A549 (cell line): Measurements from ENCODE around the gene PTPRK. TPM values are rescaled to one million over a fixed set of nuclear protein-coding genes. Genes with fewer than 3 reads are reported as not detected.

ENCODE experiments used
- ATAC-seq, 2 experiments: fragments of 200-7000 bp in 1 of 2; fragments of >200 bp in 1 of 2; cut with Nextera tagmentation in 1 of 2; cut with Tn5 transposase in 1 of 2; 3 replicates each; pipeline versions ENCODE4 v1.8.0 to v1.9.1; 2018 to 2020; ENCODE audit warnings: mild to moderate bottlenecking in 1 of 2, moderate library complexity in 1 of 2
- CTCF ChIA-PET: fragments of 300-600 bp; sonication (Branson Sonifier 250); formaldehyde crosslinking; extraction: SDS; loops from one replicate; lab custom pipeline; 2021; ENCODE audit warnings: antibody characterized with exemption, inconsistent platforms; lab: Yijun Ruan, JAX
- POLR2A ChIA-PET: fragments of 350-600 bp; formaldehyde crosslinking; extraction: SDS; loops from one replicate; lab custom pipeline; 2021; ENCODE audit warnings: antibody characterized with exemption, inconsistent platforms; lab: Yijun Ruan, JAX
- DNase-seq, 2 experiments: peaks; one replicate each; pipeline versions ENCODE4 v3.0.0 to v3.0.0-alpha.2; 2011 to 2016; ENCODE audit warnings: low read depth in 1 of 2, low spot score in 1 of 2
- FAIRE-seq: peaks from 2 replicates; lab custom pipeline; 2011; peaks lifted over from hg19 to GRCh38; lab: Jason Lieb, UNC
- H3K27ac ChIP-seq, 2 experiments: fragments of >200 bp; sonication (Bioruptor Twin); formaldehyde crosslinking; 3 replicates each; pipeline ENCODE4 v1.5.1; 2016 to 2017
- H3K4me1 ChIP-seq: fragments of >200 bp; sonication (Bioruptor Twin); formaldehyde crosslinking; 3 replicates; pipeline ENCODE4 v1.6.1; 2016
- H3K4me2 ChIP-seq: fragments of >200 bp; sonication (Bioruptor Twin); formaldehyde crosslinking; 3 replicates; pipeline ENCODE4 v1.6.1; 2016
- H3K4me3 ChIP-seq: fragments of >200 bp; sonication (Bioruptor Twin); formaldehyde crosslinking; 3 replicates; pipeline ENCODE4 v1.5.1; 2016
- H3K9me3 ChIP-seq: fragments of >200 bp; sonication (Bioruptor Twin); formaldehyde crosslinking; 3 replicates; pipeline ENCODE4 v1.6.1; 2016
- ATOH8 ChIP-seq: fragments of 250-450 bp; sonication (Bioruptor Pico); IDR thresholded peaks from 2 replicates; pipeline ENCODE4 v1.5.0; 2020; ENCODE audit warnings: low read depth, mild to moderate bottlenecking, moderate library complexity
- CBX2 ChIP-seq: fragments of 200-600 bp; sonication (generic); IDR thresholded peaks from 2 replicates; pipeline ENCODE4 v1.6.1; 2016; ENCODE audit warnings: low read depth, mild to moderate bottlenecking, borderline replicate concordance
- CEBPB ChIP-seq, 2 experiments: fragments of >200 bp in 1 of 2; sonication (Bioruptor Twin) in 1 of 2; formaldehyde crosslinking in 1 of 2; IDR thresholded peaks; 2 replicates each; pipeline ENCODE4 v1.6.1; 2012 to 2016
- CHD2 ChIP-seq: fragments of 150-350 bp; IDR thresholded peaks from 2 replicates; pipeline ENCODE4 v1.6.1; 2014; ENCODE audit warnings: low read length; ENCODE audit not compliant: partially characterized antibody
- CHD4 ChIP-seq: fragments of 200-600 bp; sonication (generic); IDR thresholded peaks from 2 replicates; pipeline ENCODE4 v1.6.1; 2016; ENCODE audit warnings: antibody characterized with exemption, mild to moderate bottlenecking, borderline replicate concordance
- EHF ChIP-seq: fragments of 250-450 bp; sonication (Bioruptor Pico); IDR thresholded peaks from 2 replicates; pipeline ENCODE4 v1.5.0; 2020; ENCODE audit warnings: mild to moderate bottlenecking
- EP300 ChIP-seq, 2 experiments: fragments of >200 bp; sonication (Bioruptor Twin); formaldehyde crosslinking; IDR thresholded peaks; 2 replicates in 1 of 2; 3 replicates in 1 of 2; pipeline ENCODE4 v1.6.1; 2016 to 2017
- ESRRA ChIP-seq: fragments of 150-350 bp; IDR thresholded peaks from 2 replicates; pipeline ENCODE4 v1.6.1; 2014; ENCODE audit warnings: mild to moderate bottlenecking, low read length, borderline replicate concordance
- FOSB ChIP-seq: fragments of 250-450 bp; sonication (Bioruptor Pico); IDR thresholded peaks from 2 replicates; pipeline ENCODE4 v1.5.0; 2020; ENCODE audit warnings: mild to moderate bottlenecking, moderate library complexity
- FOSL2 ChIP-seq, 2 experiments: fragments of 450-650 bp in 1 of 2; fragments of >200 bp in 1 of 2; sonication (Bioruptor Twin) in 1 of 2; formaldehyde crosslinking; IDR thresholded peaks; 2 replicates each; pipeline versions ENCODE4 v1.5.0 to v1.6.1; 2016 to 2020; ENCODE audit warnings: mild to moderate bottlenecking in 1 of 2, moderate library complexity in 1 of 2
- FOXS1 ChIP-seq: fragments of 250-450 bp; sonication (Bioruptor Pico); IDR thresholded peaks from 2 replicates; pipeline ENCODE4 v1.5.0; 2020; ENCODE audit warnings: mild to moderate bottlenecking, moderate library complexity
- GATA3 ChIP-seq: IDR thresholded peaks from 2 replicates; pipeline ENCODE4 v1.6.1; 2012; ENCODE audit warnings: borderline replicate concordance
- HEYL ChIP-seq: fragments of 250-450 bp; sonication (Bioruptor Pico); IDR thresholded peaks from 2 replicates; pipeline ENCODE4 v1.8.0; 2021; ENCODE audit warnings: mild to moderate bottlenecking, moderate library complexity
- HOXA7 ChIP-seq: fragments of 250-450 bp; sonication (Bioruptor Pico); IDR thresholded peaks from 2 replicates; pipeline ENCODE4 v1.5.0; 2020; ENCODE audit warnings: mild to moderate bottlenecking, moderate library complexity
- HOXB13 ChIP-seq: fragments of 250-450 bp; sonication (Bioruptor Pico); IDR thresholded peaks from 2 replicates; pipeline ENCODE4 v1.5.0; 2020; ENCODE audit warnings: low read depth, mild to moderate bottlenecking, moderate library complexity
- HOXB5 ChIP-seq: fragments of 250-450 bp; sonication (Bioruptor Pico); IDR thresholded peaks from 2 replicates; pipeline ENCODE4 v1.5.0; 2020; ENCODE audit warnings: mild to moderate bottlenecking, moderate library complexity
- JUN ChIP-seq, 2 experiments: fragments of >200 bp; sonication (Bioruptor Twin); formaldehyde crosslinking; IDR thresholded peaks; 2 replicates in 1 of 2; 3 replicates in 1 of 2; pipeline ENCODE4 v1.6.1; 2016 to 2017
- KDM1A ChIP-seq: fragments of 200-600 bp; sonication (generic); IDR thresholded peaks from 2 replicates; pipeline ENCODE4 v1.6.1; 2016; ENCODE audit warnings: low read depth, mild to moderate bottlenecking
- KDM5A ChIP-seq: fragments of 200-600 bp; sonication (generic); IDR thresholded peaks from 2 replicates; pipeline ENCODE4 v1.6.1; 2016; ENCODE audit warnings: antibody characterized with exemption, mild to moderate bottlenecking
- MAX ChIP-seq: IDR thresholded peaks from 2 replicates; pipeline ENCODE4 v1.6.1; 2012
- NFE2L2 ChIP-seq: fragments of 150-350 bp; conservative IDR thresholded peaks from 2 replicates; pipeline ENCODE4 v1.6.1; 2014; ENCODE audit warnings: low read length
- NPAS2 ChIP-seq: fragments of 250-450 bp; sonication (Bioruptor Pico); IDR thresholded peaks from 2 replicates; pipeline ENCODE4 v1.8.0; 2022; ENCODE audit warnings: mild to moderate bottlenecking, moderate library complexity, borderline replicate concordance
- NR3C1 ChIP-seq: fragments of >200 bp; sonication (Bioruptor Twin); formaldehyde crosslinking; IDR thresholded peaks from 3 replicates; pipeline ENCODE4 v1.6.1; 2017
- POLR2A ChIP-seq: IDR thresholded peaks from 2 replicates; pipeline ENCODE4 v1.6.1; 2012; ENCODE audit warnings: mild to moderate bottlenecking, low read length
- RAD21 ChIP-seq, 2 experiments: fragments of >200 bp in 1 of 2; sonication (Bioruptor Twin) in 1 of 2; formaldehyde crosslinking in 1 of 2; IDR thresholded peaks in 1 of 2; conservative IDR thresholded peaks in 1 of 2; 2 replicates in 1 of 2; 3 replicates in 1 of 2; pipeline ENCODE4 v1.6.1; 2012 to 2018; ENCODE audit warnings: inconsistent platforms in 1 of 2
- RARB ChIP-seq: fragments of 250-450 bp; sonication (Bioruptor Pico); IDR thresholded peaks from 2 replicates; pipeline ENCODE4 v1.8.0; 2021; ENCODE audit warnings: mild to moderate bottlenecking, moderate library complexity
- RCOR1 ChIP-seq: fragments of 150-350 bp; IDR thresholded peaks from 2 replicates; pipeline ENCODE4 v1.6.1; 2014; ENCODE audit warnings: antibody characterized with exemption, low read length, low read depth
- RFX5 ChIP-seq: fragments of 450-650 bp; IDR thresholded peaks from 2 replicates; pipeline ENCODE4 v1.7.1; 2014; ENCODE audit warnings: antibody characterized with exemption, mild to moderate bottlenecking, moderate library complexity
- SMC3 ChIP-seq: fragments of >200 bp; sonication (Bioruptor Twin); formaldehyde crosslinking; IDR thresholded peaks from 3 replicates; pipeline ENCODE4 v1.6.1; 2018; ENCODE audit warnings: inconsistent platforms
- SREBF2 ChIP-seq: fragments of 450-650 bp; IDR thresholded peaks from 2 replicates; pipeline ENCODE4 v1.6.1; 2014; ENCODE audit warnings: mild to moderate bottlenecking, moderate library complexity
- ZSCAN20 ChIP-seq: fragments of 250-450 bp; sonication (Bioruptor Pico); IDR thresholded peaks from 2 replicates; pipeline ENCODE4 v1.8.0; 2022; ENCODE audit warnings: mild to moderate bottlenecking, moderate library complexity
- WGBS: methylation state at CpG from one replicate; pipeline ENCODE4 v1.1.6; 2017; ENCODE audit errors: missing lambda C conversion rate; 5-methylcytosine and 5-hydroxymethylcytosine counted together
- polyA plus RNA-seq, 4 experiments: library from polyadenylated mRNA; depleted of rRNA in 3 of 4; stranded (reverse); fragments of >200 nt; fragmentation: RNase III in 1 of 4; extraction: RNeasy Plus Mini Kit Qiagen cat#74134 plus additional on column Dnase treatment in 1 of 4; gene quantifications; 2 replicates in 3 of 4; 3 replicates in 1 of 4; pipeline ENCODE4 v1.2.3, GENCODE V29; 2011 to 2017
- TF ChIP-seq, protein P1 (sequence below): fragments of >200 bp; sonication (Bioruptor Twin); formaldehyde crosslinking; IDR thresholded peaks from 3 replicates; pipeline ENCODE4 v1.5.1; 2016
- TF ChIP-seq, protein P2 (sequence below): IDR thresholded peaks from 2 replicates; pipeline ENCODE4 v1.6.1; 2012
- TF ChIP-seq, protein P3 (sequence below): fragments of >200 bp; sonication (Bioruptor Twin); formaldehyde crosslinking; IDR thresholded peaks from 3 replicates; pipeline ENCODE4 v1.6.1; 2016

Gene PTPRK
- polyA plus RNA-seq, 2 of the 4 experiments (the other 2 are of a cell fraction): 14.4 to 16.1 TPM

- TF ChIP-seq NR3C1: no peak
- no peak for TF ChIP-seq ZSCAN20 (CRISPR knock-in tag)
- peak; percentile 67 for TF ChIP-seq MAX
- TF ChIP-seq SREBF2: no peak
- peak; percentile 73; the same call in 1 of the 2 replicates for TF ChIP-seq GATA3
- TF ChIP-seq FOXS1 (CRISPR knock-in tag): no peak
- no peak for TF ChIP-seq KDM5A
- peak; percentile 71 for TF ChIP-seq FOSL2 (IDR thresholded peaks at IDR 0.05)
- peak; percentile 90 for TF ChIP-seq FOSL2 (CRISPR knock-in tag; IDR thresholded peaks at IDR 0.05)
- no peak for TF ChIP-seq NFE2L2
- TF ChIP-seq EP300 (IDR thresholded peaks at IDR 0.05): peak in 1 of 2 experiments; percentile 37; a peak in 1 of 5 replicates
- TF ChIP-seq HEYL (CRISPR knock-in tag): no peak
- TF ChIP-seq HOXB13: no peak
- TF ChIP-seq HOXB5 (CRISPR knock-in tag): no peak
- TF ChIP-seq HOXA7: no peak
- no peak for TF ChIP-seq JUN (IDR thresholded peaks at IDR 0.05)
- no peak for TF ChIP-seq RARB
Observed at GRCh38 chr6:128508588-128509296, 11.7 kb downstream of the PTPRK start (continued).

- Histone ChIP-seq H3K9me3 (no peaks in the 10 kb centered on the region), H3K4me2 (peak overlapping the region; percentile 89), H3K4me3 (peak overlapping the region; percentile 34; the same call in 2 of the 3 replicates), H3K27ac (peak overlapping the region; percentile 89 to 90), H3K4me1 (peaks cover 78% of the 10 kb centered on the region)
- POLR2A ChIA-PET: interaction anchor here (0.8 kb wide), 1 partner anchor 12 kb away, joined by 3 read pairs; the partner anchor contains the start of gene PTPRK
- CTCF ChIA-PET: interaction anchor here (1.1 to 1.3 kb wide), 2 partner anchors 13 to 652 kb away, joined by 3 to 4 read pairs; partner anchors contain the start of gene PTPRK
- peak; percentile 47 to 66 for ATAC-seq
- no peak for FAIRE-seq
- DNase-seq: peak in 1 of 2 experiments; percentile 47
- 9% methylated on average over 5 of the region's 5 CpGs for WGBS
- TF ChIP-seq KDM1A: no peak
- 0 out of 3 replicates have a peak, but pooled peaks have one; percentile 6 for TF ChIP-seq SMC3
- peak in 1 of 2 experiments; percentile 56; a peak in 2 of 4 replicates for TF ChIP-seq CEBPB (IDR thresholded peaks at IDR 0.05)
- TF ChIP-seq RCOR1: no peak
- TF ChIP-seq HOXA7: no peak
- TF ChIP-seq HOXB13: no peak
- TF ChIP-seq POLR2A: no peak
- no peak for TF ChIP-seq RARB
- TF ChIP-seq CHD4: no peak
- TF ChIP-seq, protein P1, sequence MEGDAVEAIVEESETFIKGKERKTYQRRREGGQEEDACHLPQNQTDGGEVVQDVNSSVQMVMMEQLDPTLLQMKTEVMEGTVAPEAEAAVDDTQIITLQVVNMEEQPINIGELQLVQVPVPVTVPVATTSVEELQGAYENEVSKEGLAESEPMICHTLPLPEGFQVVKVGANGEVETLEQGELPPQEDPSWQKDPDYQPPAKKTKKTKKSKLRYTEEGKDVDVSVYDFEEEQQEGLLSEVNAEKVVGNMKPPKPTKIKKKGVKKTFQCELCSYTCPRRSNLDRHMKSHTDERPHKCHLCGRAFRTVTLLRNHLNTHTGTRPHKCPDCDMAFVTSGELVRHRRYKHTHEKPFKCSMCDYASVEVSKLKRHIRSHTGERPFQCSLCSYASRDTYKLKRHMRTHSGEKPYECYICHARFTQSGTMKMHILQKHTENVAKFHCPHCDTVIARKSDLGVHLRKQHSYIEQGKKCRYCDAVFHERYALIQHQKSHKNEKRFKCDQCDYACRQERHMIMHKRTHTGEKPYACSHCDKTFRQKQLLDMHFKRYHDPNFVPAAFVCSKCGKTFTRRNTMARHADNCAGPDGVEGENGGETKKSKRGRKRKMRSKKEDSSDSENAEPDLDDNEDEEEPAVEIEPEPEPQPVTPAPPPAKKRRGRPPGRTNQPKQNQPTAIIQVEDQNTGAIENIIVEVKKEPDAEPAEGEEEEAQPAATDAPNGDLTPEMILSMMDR: no peak
- TF ChIP-seq, protein P2, sequence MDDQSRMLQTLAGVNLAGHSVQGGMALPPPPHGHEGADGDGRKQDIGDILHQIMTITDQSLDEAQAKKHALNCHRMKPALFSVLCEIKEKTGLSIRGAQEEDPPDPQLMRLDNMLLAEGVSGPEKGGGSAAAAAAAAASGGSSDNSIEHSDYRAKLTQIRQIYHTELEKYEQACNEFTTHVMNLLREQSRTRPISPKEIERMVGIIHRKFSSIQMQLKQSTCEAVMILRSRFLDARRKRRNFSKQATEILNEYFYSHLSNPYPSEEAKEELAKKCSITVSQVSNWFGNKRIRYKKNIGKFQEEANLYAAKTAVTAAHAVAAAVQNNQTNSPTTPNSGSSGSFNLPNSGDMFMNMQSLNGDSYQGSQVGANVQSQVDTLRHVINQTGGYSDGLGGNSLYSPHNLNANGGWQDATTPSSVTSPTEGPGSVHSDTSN: no peak
- TF ChIP-seq FOXS1 (CRISPR knock-in tag): no peak
- TF ChIP-seq NPAS2 (CRISPR knock-in tag): no peak
- TF ChIP-seq RFX5: no peak
- no peak for TF ChIP-seq SREBF2
- no peak for TF ChIP-seq CBX2
- no peak for TF ChIP-seq ATOH8 (CRISPR knock-in tag)
- no peak for TF ChIP-seq FOSB (CRISPR knock-in tag)
- TF ChIP-seq EHF (CRISPR knock-in tag): no peak
- no peak for TF ChIP-seq RAD21 (conservative IDR thresholded peaks at IDR 0.05 in 1 of 2, IDR thresholded peaks at IDR 0.05 in 1 of 2)
- no peak for TF ChIP-seq ESRRA
- TF ChIP-seq CHD2: no peak
- TF ChIP-seq, protein P3, sequence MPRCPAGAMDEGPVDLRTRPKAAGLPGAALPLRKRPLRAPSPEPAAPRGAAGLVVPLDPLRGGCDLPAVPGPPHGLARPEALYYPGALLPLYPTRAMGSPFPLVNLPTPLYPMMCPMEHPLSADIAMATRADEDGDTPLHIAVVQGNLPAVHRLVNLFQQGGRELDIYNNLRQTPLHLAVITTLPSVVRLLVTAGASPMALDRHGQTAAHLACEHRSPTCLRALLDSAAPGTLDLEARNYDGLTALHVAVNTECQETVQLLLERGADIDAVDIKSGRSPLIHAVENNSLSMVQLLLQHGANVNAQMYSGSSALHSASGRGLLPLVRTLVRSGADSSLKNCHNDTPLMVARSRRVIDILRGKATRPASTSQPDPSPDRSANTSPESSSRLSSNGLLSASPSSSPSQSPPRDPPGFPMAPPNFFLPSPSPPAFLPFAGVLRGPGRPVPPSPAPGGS: no peak
- TF ChIP-seq HOXB5 (CRISPR knock-in tag): no peak
Observed at GRCh38 chr6:128507337-128508310, 12.8 kb downstream of the PTPRK start.
